Adipose tissue (tissue), 3 donors: ENCODE data around the gene RBMS1. TPM values are rescaled to one million over a fixed set of nuclear protein-coding genes. Genes with fewer than 3 reads are reported as not detected.

Source experiments
- H3K27ac ChIP-seq: one replicate; pipeline ENCODE4 v1.5.1; 2013; ENCODE audit warnings: low read depth, low read length
- WGBS, 3 donors: extraction: QIAGEN DNeasy Blood & Tissue Kit; methylation state at CpG; one replicate each; pipeline ENCODE4 v1.1.7; 2013; 5-methylcytosine and 5-hydroxymethylcytosine counted together
- polyA plus RNA-seq, 3 donors: library from polyadenylated mRNA; stranded (reverse); fragments of 200-250 nt; gene quantifications; one replicate each; pipeline ENCODE4 v1.2.3, GENCODE V29; 2013
- donor health status: healthy with polysubstance abuse.
- donor health status: Bipolar disorder and iron deficiency.
- donor health status: healthy.

The RBMS1 gene
- polyA plus RNA-seq, 3 donors: 8.5 to 75.7 (median 67.0) TPM

DNA sequence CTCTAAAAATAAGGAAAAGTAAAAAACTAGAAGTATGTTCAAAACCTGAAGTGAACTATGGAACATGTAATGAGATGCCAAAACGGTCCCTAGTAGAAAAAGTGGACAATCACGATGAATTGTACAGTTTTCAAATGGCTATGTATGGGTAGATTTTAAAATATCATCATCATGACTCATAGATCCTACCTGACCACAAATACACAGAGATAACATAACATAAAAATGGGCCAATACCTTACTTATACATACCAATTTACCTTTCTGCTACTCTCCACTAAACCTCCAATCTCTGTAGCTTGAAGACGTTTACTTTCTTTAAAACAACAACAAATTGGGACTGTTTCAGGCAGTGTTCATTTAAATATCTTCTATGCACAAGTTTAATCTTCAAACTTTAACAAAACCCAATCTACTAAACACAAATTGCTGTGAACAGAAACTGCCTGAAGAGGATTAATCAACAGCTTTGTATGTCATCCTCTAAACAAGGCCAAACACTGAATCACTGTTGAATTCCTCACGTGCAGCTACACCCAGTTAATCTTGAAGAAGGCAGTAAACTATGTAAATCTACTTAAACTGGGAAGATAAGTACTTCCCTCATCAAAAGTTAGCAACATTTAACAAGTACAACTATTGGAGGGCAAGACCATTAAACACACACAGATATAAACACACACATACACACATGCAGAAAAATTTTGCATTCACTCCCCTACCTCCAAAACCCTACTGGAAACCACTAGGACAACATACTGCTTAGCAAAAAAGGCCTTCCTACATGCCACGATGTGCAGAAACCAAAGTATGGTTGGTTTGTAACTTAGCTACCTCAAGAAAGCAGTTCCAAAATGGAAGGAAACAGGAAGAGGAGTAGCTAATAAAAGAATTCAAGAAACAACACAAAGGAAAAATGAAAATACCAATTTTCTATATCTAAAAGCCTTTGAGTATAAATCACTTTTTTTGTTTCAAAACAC, 90.3 kb downstream of the RBMS1 start:
- 58 to 78% (median 70%) methylated on average over 5 of the region's 5 CpGs for WGBS, 3 donors
- no peak overlapping the region for H3K27ac ChIP-seq

DNA sequence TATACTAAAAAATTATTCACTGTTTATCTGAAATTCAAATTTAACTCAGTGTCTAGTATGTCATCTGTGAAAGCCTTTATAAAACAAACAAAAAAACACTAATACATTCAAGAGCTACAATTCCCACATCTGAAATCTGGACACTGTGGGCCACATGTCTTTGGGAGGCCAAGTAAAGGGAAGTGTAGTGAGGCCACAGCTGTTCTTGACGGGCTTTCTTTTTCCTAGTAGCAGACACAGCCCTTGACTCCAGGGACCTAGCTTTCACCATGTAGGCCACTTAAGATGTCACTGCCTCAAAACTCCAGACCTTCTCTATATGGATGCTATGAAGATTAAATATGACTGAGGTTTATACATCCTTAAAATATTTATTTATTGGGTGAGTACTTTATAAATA, 91.1 kb downstream of the RBMS1 start:
- no peak overlapping the region for H3K27ac ChIP-seq
- WGBS, 3 donors: 27 to 84% (median 27%) methylated on average over 1 of the region's 1 CpG

DNA sequence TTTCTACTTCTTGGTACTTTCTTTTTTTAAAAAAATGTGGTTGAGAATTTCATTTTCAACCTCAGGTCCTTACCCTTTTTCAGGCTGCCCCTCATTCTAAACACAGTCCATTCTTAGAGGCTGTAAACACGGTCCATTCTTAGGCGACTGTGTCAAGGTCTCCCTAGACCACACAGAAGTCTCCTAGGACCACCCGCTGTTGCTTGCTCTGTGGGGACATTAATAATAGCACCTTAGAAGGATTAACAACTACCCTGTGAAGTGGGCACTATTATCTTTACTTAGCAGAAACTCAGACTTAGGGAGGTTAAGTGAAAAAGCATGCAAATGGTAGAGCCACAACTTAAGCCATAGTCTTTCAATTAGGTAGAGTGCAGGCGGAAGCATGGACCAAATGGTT, 91.7 kb downstream of the RBMS1 start:
- H3K27ac ChIP-seq: no peak overlapping the region
- 89 to 96% (median 92%) methylated on average over 4 of the region's 4 CpGs for WGBS, 3 donors

DNA sequence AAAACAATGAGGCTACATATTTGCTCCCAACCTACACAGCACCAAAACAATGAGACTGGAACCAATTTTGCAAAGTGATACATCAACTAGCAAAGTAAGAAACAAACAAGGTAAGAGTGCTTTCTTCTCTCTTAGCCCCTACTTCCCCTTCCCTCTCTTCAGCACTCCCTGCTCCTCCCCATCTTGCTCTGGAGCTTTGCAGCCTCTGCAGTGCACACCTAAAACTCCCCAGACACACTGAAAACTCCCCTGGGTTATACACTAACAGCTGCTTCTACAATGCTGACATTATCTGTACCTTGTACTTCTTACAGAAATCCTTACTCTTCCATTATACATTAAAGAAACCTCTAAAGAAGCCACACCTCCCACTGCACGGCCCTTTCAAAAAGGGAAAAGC, 93.7 kb downstream of the RBMS1 start:
- 67 to 77% (median 72%) methylated on average over 1 of the region's 1 CpG for WGBS, 3 donors
- no peak overlapping the region for H3K27ac ChIP-seq

DNA sequence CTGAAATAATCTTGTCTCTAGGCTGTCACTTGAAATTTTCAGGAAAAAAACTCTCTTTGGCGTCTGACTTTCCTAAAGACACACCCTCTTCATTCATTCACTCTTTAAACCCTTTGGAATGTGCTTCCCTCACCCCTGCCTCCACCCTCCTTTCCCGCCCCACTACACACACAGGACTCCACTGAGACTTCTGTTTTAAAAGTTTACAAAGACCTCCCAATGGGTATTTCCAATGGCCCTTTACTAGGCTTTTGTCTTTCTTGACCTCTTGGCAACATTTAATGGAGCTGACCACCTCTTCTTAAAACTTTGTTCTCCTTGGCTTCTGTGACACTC, 96.1 kb downstream of the RBMS1 start:
- no peak overlapping the region for H3K27ac ChIP-seq
- WGBS, 3 donors: 20 to 59% (median 21%) methylated on average over 2 of the region's 2 CpGs

DNA sequence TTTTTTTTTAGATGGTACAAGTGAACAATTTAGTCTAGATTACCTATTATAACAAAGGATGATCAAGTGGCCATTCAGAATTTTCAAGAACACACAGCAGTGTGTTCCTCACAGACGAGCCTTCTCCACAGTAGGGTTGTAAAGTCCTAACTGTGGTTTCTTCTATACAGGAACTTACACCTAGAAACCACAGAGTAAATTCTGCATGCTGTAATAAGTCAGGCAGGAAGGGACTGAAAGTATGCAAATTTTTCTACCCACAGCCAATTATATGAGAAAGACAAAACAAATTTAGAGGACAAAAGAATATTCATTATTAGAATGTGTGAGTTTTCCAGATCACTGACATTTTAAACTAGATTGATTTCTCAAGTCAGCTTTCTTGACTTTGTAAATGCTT, 99.5 kb downstream of the RBMS1 start:
- 40 to 74% (median 40%) methylated on average over 1 of the region's 1 CpG for WGBS, 3 donors

DNA sequence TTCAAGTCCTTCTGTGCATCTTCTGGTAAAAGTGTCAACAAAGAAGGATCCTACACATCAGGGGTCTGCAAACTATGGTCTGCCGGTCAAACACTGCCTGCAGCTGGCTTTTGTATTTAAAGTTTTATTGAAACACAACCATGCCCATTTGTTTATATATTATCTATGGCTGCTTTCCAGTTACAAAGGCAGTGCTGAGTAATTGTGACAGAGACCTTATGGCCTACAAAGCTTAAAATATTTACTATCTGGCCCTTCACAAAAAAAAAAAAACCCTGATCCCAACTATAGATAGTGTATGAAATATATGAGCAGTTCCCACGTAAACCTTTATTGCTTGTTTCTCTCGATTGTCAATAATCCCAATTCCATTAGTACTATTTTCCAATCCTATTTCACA, 101.4 kb downstream of the RBMS1 start:
- H3K27ac ChIP-seq: no peak overlapping the region
- 85 to 92% (median 86%) methylated on average over 3 of the region's 3 CpGs for WGBS, 3 donors

More for the DNA sequence above, 99.5 kb downstream of the RBMS1 start:
- H3K27ac ChIP-seq: no peak overlapping the region

DNA sequence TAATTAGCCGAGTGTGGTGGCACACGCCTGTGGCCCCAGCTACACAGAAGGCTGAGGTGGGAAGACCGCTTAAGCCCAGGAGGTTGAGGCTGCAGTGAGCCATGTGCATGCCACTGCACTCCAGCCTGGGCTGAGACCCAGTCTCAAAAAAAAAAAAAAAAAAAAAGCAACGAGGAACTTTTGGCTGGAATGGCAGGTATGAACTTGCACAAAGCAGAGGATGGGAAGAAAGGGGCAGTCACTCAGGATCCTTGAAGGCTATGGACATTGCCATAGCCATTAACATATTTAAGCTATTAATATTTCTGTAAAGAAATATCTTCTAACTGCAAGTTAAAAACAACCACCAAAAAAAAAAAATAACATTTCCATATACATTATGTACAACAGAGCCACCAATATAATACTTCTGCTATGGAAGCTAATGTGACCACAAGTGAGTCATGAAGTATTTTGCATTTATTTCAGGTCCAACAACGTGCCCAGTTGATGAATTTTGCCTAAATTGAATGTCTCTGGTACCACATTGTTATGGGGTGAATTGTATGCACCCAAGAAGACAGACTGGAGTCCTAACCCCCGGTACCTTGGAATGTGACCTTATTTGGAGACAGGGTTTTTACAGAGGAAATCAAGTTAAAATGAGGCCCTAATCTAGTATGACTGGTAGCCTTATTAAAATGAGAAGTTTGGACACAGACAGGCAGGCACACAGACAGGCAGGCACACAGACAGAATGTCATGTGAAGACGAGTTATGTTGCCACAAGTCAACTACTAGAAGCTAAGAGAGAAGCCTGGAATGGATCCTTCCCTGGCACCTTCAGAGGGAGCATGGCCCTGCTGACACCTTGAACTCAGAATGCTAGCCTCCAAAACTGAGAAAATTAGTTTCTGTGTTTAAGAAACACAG, 102.8 kb downstream of the RBMS1 start:
- WGBS, 3 donors: 73 to 86% (median 74%) methylated on average over 7 of the region's 7 CpGs
- H3K27ac ChIP-seq: no peak overlapping the region

DNA sequence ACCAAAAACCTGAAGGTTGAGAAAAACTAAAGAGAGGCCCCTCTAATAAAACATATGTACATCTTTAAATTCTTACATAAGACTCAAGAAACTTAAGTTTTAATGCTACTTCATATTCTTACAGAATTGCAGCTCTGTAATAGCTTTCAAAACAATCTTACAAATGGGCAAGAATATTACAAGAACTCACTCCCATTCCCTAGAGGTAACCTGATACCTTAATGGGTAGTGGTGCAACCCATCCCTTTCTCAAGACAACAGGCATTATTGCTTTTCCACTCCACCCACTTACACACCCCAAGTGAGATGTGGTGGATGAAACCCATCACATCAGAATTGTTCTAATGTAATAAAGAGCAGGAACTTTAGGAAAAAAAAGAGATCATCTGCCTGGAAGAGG, 103.7 kb downstream of the RBMS1 start:
- H3K27ac ChIP-seq: no peak overlapping the region

DNA sequence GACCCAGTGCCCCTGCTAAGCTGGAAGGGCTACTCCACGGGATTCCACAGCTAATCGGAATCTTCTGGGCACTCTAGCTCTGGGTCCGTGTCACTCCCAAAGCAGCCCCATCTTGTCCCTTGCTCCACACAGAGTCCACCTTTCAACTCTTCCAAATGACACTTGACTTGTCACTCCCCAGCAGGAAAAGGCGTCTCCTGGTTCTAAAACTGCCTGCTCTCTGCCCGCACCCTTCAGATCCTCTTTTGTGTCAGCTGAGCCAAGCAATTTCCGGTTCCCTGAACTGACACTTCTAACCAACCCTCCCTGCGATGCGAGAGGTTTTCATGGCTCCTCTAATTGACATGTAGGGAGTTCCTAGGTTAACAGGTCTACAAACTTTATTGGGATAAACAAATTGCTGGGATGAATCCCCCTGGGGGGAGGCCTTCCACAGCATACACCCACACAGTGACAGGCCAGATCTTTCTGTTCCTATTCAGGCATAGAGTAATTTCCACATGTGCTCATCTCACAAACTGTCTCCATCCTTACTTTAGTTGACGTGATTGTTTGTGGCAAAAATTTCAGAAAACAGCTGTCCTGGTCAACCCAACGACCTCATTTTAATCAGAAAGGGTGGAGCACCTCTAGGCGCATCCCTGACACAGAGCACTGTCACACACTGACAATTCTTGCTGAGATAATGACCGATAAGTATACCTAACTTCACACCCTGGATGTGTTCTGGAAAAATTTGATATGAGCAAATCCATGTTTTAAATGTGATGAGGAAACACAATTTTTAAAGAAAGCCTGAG, 104.9 kb downstream of the RBMS1 start:
- H3K27ac ChIP-seq: peak overlapping the region; percentile 76
- WGBS, 3 donors: 34 to 78% (median 49%) methylated on average over 12 of the region's 12 CpGs

DNA sequence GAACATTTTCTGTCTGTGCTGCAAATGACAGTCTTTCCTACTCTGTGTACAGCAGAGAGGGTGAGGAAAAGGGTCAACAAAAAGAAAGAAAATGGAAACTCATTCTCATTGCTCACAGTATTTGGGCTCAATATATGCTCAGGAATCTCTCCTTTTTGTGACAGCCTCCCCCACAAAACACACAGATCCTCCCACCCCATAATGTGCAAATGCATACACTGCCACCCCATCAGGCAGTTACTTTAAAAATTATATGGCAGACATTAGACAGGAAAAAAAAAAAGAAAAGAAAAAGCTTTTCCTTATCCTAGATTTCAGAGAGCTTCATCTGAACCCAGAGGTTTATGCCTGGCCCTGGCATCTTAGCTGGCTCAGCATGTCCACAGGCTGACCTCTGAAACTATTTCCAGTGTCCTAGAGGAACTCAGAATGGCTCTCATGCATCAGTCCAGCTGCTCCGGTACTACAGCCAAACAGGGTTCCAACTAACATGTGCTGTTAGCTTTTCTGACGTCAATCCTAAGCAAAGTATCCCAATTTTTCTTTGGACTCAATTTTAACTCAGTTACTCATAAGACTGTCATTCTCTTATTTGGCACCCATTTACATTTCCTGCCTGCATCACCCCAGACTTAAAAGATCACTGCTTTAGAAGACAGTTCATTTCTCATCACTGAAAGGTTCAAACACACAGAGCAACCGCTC, 105.9 kb downstream of the RBMS1 start:
- WGBS, 3 donors: 38 to 67% (median 41%) methylated on average over 3 of the region's 3 CpGs
- peak overlapping the region; percentile 76 for H3K27ac ChIP-seq

DNA sequence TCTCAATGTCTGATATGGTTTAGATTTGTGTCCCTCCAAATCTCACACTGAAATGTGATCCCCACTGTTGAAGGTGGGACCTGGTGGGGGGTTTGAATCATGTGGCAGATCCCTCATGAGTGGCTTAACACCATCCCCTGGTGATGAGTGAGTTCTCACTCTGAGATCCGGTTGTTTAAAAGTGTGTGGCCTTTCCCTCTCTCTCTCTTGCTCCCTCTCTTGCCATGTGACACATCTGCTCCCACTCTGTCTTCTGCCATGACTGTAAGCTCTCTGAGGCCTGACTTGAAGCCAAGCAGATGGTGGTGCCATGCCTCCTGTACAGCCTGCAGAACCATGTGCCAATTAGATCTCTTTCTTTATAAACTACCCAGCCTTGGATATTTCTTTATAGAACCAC, 108.8 kb downstream of the RBMS1 start:
- peak overlapping the region; percentile 29 for H3K27ac ChIP-seq
- 76 to 89% (median 82%) methylated on average over 1 of the region's 1 CpG for WGBS, 3 donors

DNA sequence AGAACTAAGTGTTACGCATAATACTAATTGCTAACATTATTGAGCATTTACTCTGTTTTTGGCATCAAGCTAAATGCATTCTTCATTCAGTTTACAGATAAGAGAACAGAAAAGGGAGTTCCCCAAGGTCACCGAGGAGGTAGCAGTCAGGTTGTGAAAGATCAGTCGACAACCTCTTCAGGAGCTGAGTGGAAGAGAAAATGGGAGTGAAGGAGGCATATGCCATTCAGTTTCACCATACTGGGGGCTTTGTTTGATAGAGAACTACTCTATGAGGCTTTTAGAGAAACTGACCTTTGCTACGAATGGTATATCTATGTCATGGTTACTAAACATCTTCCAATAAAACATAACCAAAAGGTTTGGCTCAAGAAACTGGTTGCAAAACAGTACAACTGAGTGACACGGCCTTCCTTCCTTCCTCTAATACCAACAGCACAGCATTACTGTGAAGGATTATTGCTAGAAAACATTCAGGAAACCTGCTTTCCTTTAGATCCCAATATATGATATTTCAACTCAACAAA, 112.1 kb downstream of the RBMS1 start:
- WGBS, 3 donors: 12 to 33% (median 16%) methylated on average over 5 of the region's 5 CpGs
- no peak overlapping the region for H3K27ac ChIP-seq

DNA sequence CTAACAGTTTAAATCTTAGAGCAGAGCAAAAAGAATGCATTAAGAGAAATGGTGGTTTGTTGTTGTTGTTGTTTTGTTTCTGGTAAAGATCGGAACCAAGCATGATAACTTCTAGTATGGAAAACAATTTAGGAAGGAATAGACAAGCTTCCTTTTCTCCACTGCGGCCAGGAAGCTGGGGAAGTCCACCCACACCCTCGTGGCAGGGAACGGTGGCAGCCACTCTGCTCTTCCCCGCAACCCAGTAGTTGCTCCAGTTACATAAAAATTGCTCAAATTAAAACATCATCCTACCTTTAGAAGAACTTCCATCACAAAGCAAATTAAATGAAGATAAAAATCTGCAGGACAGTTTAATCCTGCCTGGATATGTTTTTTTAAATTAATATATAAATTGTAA, 113.0 kb downstream of the RBMS1 start:
- 15 to 76% (median 23%) methylated on average over 5 of the region's 5 CpGs for WGBS, 3 donors
- no peak overlapping the region for H3K27ac ChIP-seq

DNA sequence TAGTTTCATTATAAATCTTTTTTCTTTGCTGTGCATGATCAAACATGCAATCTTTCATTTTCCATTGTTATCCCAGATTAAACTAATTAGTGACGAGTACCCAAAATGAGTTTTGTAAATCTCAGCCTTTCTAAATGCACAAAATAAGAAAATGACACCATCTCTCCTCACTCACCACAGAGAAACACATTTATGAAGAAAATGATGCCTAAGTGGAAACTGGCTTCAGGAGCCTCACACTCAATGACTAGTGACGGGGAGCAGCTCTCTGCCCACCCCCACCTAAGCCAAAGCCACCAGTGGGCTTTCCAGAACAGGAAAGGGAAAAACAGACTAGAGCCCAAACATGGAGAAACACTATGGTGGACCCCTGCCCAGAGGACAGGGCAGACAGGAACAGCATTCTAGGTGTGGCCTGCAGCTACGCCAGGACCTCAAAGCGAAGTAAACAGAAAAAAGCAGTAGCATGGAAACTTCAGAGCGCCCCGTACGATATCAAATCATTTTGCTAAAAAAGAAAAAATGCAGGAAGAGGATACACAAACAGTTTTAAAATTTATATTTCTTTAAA, 113.5 kb downstream of the RBMS1 start:
- 60 to 88% (median 64%) methylated on average over 7 of the region's 7 CpGs for WGBS, 3 donors
- H3K27ac ChIP-seq: no peak overlapping the region

DNA sequence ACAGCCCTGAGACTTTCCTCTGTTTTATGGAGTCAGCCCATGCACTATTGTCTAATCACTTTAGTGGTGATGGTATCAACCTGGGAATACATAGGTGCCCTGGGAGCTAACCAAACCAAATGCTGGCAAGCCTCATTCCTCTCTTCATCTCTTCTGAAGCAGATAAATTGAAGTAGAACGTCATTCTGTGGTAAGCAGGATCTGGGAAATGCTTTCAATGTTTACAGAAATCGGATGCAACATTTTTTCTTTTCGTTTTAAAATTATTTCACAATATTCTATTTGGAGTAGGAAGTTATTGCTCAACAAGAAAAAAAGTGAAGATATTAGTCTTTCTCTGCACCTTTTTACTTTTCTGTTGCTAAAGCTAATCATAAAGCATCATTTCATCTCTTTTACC, 114.2 kb downstream of the RBMS1 start:
- peak overlapping the region; percentile 77 for H3K27ac ChIP-seq
- WGBS, 3 donors: 6 to 44% (median 8%) methylated on average over 3 of the region's 3 CpGs

DNA sequence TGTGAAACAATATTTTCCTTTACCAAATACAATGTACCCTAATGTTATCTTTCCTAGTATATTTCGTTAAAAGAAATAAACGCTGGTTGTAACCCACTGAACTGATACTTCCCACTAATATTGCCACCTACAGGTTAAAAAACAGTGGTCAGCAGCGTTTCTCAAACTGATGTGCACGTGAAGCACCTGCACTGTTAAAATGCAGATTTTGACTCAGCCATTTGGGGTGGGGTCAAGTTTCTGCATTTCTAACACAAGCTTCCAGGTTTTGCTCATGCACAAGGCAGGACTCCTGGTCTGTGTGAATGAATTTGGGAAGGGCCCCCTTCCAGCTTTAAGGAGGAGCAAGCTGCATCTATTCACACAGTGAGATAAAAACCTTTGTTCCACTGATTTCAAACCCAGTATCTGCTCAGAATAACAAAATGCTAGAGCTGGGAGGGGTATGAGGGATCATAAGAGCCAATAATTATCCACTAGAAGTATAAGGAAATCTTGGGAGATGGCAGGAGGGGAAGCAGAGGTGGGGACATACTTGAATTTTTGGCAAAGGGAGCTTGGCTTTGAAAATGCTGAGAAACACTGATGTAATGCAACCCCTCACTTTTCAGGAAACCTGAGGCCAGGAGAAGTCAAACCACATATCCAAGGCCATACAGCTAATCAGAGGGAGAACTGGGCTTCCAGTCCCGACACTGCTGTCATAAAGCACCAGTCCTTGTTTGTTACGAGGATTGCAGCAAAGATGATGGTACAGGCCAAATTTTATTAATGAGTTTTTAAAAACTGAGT, 116.2 kb downstream of the RBMS1 start:
- WGBS, 3 donors: 42 to 68% (median 42%) methylated on average over 6 of the region's 6 CpGs
- H3K27ac ChIP-seq: no peak overlapping the region
